GM13977 (cell line): ENCODE measurements around the gene SLC35E2B.
"Not testable (repeated sequence)": the region's sequence is repeated elsewhere in the genome, so short reads cannot be mapped to it uniquely, and the experiment has no call there.

Experiments
- DNase-seq: peaks from one replicate; pipeline ENCODE4 v3.0.0; 2012; ENCODE audit warnings: low spot score
- in situ Hi-C: fragments of 300-500 bp; cut with MboI; formaldehyde crosslinking; loops from one replicate; pipeline ENCODE4 v1.12.0; 2022; ENCODE audit warnings: low sequenced_read_pairs, low pct_unique_long_range_greater_than_20kb, mixed read lengths, inconsistent platforms; ENCODE audit not compliant: unreplicated experiment
- TF ChIP-seq, protein P1 (sequence below): IDR thresholded peaks from 2 replicates; pipeline ENCODE4 v1.5.1; 2012; ENCODE audit warnings: mild to moderate bottlenecking, control low read depth; ENCODE audit not compliant: insufficient read depth; ENCODE audit errors: extremely low read depth, missing control alignments

Gene SLC35E2B

DNA sequence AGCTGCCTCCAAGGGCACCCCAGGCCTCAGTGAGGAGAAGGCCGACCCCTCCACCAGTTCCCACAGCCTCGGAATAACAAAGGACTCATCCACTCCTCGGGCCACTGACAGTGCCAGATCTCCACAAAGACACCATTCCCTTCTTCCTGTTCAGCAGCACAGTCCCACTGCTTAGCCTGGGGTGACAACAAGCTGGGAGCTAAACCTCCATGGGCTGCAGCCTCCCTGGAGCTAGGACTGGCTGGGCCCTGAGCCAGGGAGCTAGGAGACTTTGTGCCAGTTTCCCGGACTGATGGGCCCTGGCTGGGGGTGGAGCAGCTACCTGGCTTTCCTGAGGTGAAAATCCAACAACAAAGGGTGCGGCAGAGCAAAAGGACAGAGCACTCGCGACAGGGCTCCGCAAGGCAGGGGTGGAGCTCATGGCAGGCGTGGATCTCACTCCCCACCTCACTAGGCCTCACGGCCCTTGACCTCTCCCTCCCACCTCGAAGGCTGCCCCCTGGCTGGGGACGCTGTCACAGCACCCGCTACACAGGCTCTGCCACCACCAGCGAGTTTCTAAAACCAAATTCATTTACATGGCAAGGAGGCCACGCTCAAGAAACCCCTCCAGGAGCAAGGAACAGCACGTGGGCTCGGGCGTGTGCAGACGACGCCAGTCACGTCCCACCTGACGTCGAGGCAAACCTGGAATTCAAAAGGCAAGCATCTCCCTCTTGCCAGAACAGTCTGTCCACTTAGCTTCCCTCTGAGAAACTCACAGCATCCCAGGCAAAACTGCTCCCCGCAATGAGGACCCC is 13.8 kb downstream of the SLC35E2B start:
- DNase-seq, result peak; percentile 62
- in situ Hi-C loops, result no loop called here
- TF ChIP-seq, protein P1, sequence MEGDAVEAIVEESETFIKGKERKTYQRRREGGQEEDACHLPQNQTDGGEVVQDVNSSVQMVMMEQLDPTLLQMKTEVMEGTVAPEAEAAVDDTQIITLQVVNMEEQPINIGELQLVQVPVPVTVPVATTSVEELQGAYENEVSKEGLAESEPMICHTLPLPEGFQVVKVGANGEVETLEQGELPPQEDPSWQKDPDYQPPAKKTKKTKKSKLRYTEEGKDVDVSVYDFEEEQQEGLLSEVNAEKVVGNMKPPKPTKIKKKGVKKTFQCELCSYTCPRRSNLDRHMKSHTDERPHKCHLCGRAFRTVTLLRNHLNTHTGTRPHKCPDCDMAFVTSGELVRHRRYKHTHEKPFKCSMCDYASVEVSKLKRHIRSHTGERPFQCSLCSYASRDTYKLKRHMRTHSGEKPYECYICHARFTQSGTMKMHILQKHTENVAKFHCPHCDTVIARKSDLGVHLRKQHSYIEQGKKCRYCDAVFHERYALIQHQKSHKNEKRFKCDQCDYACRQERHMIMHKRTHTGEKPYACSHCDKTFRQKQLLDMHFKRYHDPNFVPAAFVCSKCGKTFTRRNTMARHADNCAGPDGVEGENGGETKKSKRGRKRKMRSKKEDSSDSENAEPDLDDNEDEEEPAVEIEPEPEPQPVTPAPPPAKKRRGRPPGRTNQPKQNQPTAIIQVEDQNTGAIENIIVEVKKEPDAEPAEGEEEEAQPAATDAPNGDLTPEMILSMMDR, result peak; percentile 73

DNA sequence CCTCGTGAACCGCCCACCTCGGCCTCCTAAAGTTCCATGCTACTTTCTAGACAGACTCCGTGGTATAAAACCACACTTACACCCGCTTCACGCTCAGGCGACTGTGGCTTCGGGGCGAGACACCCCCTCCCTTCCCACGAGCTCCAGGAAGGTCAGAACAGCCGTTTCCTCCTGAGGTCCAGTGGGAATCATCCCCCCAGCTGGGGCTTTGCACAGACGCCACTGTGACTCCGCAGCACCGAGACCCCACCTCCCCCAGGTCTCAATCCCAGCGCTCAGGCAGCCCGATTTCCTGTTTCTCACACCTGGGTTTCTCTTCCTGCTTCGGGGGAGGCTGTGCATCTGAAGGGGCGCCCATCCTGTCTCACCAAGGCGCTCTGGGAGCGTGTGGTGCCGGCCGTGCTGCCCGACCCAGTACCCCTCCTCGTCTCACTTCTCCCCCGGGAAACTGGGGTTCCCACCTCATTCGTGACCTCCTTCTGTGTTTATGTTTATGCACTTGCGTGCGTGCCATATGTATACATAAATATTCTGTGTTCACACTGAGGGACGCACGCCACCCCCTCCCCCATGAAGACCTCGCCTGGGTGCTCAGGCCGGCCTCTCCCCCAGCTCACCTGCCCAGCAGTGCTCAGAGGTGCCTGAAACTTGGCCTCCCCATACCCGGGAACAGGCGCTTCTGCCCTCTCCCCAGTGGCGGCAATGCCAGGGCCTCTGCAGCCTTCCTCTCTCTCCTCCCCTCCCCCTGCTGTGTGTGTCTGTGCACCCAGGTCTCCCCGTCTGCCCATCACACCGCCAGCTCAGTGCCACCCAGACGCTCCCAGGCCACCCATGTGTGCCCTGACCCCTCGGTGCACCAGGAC is 14.6 kb downstream of the SLC35E2B start:
- peak; percentile 85 for DNase-seq
- TF ChIP-seq, protein P1, result no peak
- in situ Hi-C loops, result no loop called here

DNA sequence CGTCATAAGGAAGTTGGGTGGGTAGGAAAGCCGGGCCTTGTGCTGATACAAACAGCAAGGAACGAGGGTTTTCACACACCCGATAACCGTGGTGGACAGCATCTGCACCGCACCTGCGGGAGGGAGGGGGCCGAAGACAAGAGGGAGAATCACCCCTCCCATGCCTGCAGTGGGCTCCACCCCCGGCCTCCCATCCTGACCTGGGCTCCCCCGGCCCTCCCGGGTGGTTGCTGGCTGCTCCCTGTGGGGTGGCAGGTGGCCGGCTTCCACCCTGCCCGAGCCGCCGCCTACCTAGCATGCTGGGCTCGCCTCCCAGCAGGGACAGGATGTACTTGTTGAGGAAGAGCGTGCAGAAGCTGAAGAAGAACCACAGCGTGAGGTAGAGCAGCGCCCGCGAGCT is 16.5 kb downstream of the SLC35E2B start:
- in situ Hi-C loops, result not testable (repeated sequence)

DNA sequence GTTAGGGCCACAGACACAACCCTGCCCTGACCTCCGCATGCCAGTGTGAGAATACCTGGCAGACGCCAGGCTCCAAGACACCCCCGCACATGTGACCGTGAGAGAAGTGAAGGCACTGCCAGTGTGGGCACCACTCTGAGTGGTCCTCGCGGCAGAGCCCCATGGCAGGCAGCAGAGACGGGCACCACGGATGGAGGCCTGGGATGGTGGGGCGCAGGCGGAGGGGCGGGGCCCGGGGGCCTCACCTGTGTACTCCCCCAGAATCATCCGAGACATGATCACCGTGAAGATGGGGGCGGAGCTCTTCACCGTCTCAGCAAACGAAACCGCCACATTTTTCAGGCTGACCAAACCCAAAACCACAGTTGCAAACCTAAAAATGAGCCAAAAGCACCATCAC is 17.4 kb downstream of the SLC35E2B start:
- DNase-seq, in situ Hi-C loops: not testable (repeated sequence)

More for the DNA sequence above, 16.5 kb downstream of the SLC35E2B start:
- DNase-seq, result not testable (repeated sequence)

- DNase-seq, in situ Hi-C loops: not testable (repeated sequence)
Measured at GRCh38 chr1:1674806-1675205, 17.8 kb downstream of the SLC35E2B start.

- TF ChIP-seq, protein P1, result no peak
- DNase-seq, result peak; percentile 12
- in situ Hi-C loops, result no loop called here
Measured at GRCh38 chr1:1672181-1672965, 20.2 kb downstream of the SLC35E2B start.

GRCh38 chr1:1671365-1672119 is 21.1 kb downstream of the SLC35E2B start:
- TF ChIP-seq, protein P1, result no peak
- no peak for DNase-seq
- in situ Hi-C loops, result no loop called here
